Lung (tissue), 12 donors: ENCODE data around the gene SCN5A. TPM values are rescaled to one million over a fixed set of nuclear protein-coding genes. Genes with fewer than 3 reads are reported as not detected.

Experiments used
- ATAC-seq: fragments of 200-7000 bp; cut with Tn5 transposase; one replicate; pipeline ENCODE4 v1.9.1; 2020; ENCODE audit warnings: moderate number of reproducible peaks; ENCODE audit not compliant: insufficient read depth, low FRiP score
- DNase-seq, 3 donors: peaks; one replicate each; pipeline ENCODE4 v3.0.0-alpha.2; 2013 to 2017
- H3K27ac ChIP-seq, 2 donors: one replicate each; pipeline ENCODE4 v1.5.1; 2013; ENCODE audit warnings: mild to moderate bottlenecking in 2 of 2, moderate library complexity in 2 of 2, control low read depth in 1 of 2, inconsistent platforms in 1 of 2, low read depth in 1 of 2, low read length in 1 of 2
- H3K27me3 ChIP-seq, 3 donors: one replicate each; pipeline ENCODE4 v1.5.1; 2013; ENCODE audit warnings: low read length in 2 of 3; ENCODE audit not compliant: control insufficient read depth in 3 of 3, insufficient read depth in 3 of 3
- H3K36me3 ChIP-seq, 4 donors: one replicate each; pipeline ENCODE4 v1.5.1; 2013; ENCODE audit warnings: low read length in 4 of 4, mild to moderate bottlenecking in 1 of 4, moderate library complexity in 1 of 4; ENCODE audit not compliant: control insufficient read depth in 4 of 4, insufficient read depth in 4 of 4
- H3K4me1 ChIP-seq, 5 donors: one replicate each; pipeline ENCODE4 v1.5.1; 2013; ENCODE audit warnings: low read length in 5 of 5, mild to moderate bottlenecking in 2 of 5, moderate library complexity in 1 of 5; ENCODE audit not compliant: control insufficient read depth in 5 of 5, insufficient read depth in 5 of 5
- H3K4me3 ChIP-seq: one replicate; pipeline ENCODE4 v1.5.1; 2013; ENCODE audit warnings: mild to moderate bottlenecking, control low read depth, moderate library complexity
- H3K9ac ChIP-seq, 2 donors: one replicate each; pipeline ENCODE4 v1.5.1; 2013; ENCODE audit warnings: low read length in 2 of 2, control low read depth in 1 of 2; ENCODE audit not compliant: insufficient read depth in 1 of 2
- H3K9me3 ChIP-seq, 4 donors: one replicate each; pipeline ENCODE4 v1.5.1; 2013; ENCODE audit warnings: low read length in 3 of 4, mild to moderate bottlenecking in 1 of 4, moderate library complexity in 1 of 4; ENCODE audit not compliant: control insufficient read depth in 4 of 4, insufficient read depth in 3 of 4
- WGBS, 2 donors: extraction: QIAGEN DNeasy Blood & Tissue Kit; methylation state at CpG; one replicate each; pipeline ENCODE4 v1.1.7; 2013; 5-methylcytosine and 5-hydroxymethylcytosine counted together
- polyA plus RNA-seq, 2 donors: library from polyadenylated mRNA; stranded (reverse); fragments of 200-250 nt; gene quantifications; one replicate each; pipeline ENCODE4 v1.2.1, GENCODE V29; 2013
- total RNA-seq, 2 donors: library from RNA; depleted of rRNA in 1 of 2; stranded (reverse); fragments of >200 nt in 1 of 2; gene quantifications; one replicate each; pipeline ENCODE4 v1.2.1, GENCODE V29; 2014 to 2021
- TF ChIP-seq, protein P1 (sequence below): IDR thresholded peaks from 2 replicates; pipeline ENCODE4 v1.5.1; 2012; ENCODE audit warnings: mild to moderate bottlenecking; ENCODE audit errors: control extremely low read depth, extremely low read depth
- donor health status: control.
- donor health status: control.
- donor health status: Bipolar disorder and iron deficiency.
- donor health status: healthy.
- donor health status: DM: yes; HTN: yes; CAD: no.

SCN5A gene
- total and polyA plus RNA-seq, 4 donors, result 0.02 to 2.5 (median 0.37) TPM

DNA sequence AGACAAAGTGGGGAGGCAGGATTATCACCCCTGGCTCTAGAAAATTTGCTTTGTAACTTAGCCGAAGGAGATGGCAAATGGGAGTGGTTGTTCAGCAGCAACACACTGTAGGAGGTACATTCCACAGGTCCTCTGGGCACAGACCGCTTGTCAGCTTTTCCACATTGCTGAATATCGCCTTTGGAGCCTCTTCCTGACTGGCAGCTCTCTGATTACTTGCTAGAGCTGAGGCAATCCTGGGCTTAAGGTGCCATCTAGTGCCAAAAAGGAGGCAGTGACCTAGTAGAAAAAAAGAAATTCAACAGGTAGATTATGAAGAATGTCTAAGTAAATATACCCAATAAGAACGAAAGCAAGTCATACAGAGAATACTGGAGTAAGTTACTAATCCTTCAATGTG, 13.1 kb upstream of the SCN5A start:
- Histone ChIP-seq H3K4me3 (no peak overlapping the region), H3K27me3 (peaks cover 0 to 12% (median 10%) of the 10 kb centered on the region in 3 donors), H3K9ac (no peak overlapping the region), H3K36me3 (no peaks in the 10 kb centered on the region), H3K9me3 (peaks cover 0 to 7% (median 0%) of the 10 kb centered on the region in 4 donors), H3K27ac (no peak overlapping the region), H3K4me1 (no peaks in the 10 kb centered on the region)
- TF ChIP-seq, protein P1, sequence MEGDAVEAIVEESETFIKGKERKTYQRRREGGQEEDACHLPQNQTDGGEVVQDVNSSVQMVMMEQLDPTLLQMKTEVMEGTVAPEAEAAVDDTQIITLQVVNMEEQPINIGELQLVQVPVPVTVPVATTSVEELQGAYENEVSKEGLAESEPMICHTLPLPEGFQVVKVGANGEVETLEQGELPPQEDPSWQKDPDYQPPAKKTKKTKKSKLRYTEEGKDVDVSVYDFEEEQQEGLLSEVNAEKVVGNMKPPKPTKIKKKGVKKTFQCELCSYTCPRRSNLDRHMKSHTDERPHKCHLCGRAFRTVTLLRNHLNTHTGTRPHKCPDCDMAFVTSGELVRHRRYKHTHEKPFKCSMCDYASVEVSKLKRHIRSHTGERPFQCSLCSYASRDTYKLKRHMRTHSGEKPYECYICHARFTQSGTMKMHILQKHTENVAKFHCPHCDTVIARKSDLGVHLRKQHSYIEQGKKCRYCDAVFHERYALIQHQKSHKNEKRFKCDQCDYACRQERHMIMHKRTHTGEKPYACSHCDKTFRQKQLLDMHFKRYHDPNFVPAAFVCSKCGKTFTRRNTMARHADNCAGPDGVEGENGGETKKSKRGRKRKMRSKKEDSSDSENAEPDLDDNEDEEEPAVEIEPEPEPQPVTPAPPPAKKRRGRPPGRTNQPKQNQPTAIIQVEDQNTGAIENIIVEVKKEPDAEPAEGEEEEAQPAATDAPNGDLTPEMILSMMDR, result no peak
- DNase-seq (no peak), ATAC-seq (no peak)
- 50 to 75% methylated on average over 4 of the region's 4 CpGs for WGBS, 2 donors

GRCh38 chr3:38658841-38659240, 9.4 kb upstream of the SCN5A start:
- Histone ChIP-seq H3K36me3 (no peaks in the 10 kb centered on the region), H3K4me1 (no peaks in the 10 kb centered on the region), H3K27ac (no peak overlapping the region), H3K9ac (no peak overlapping the region), H3K4me3 (no peak overlapping the region), H3K27me3 (peaks cover 2 to 20% (median 17%) of the 10 kb centered on the region in 3 donors), H3K9me3 (peaks cover 0 to 7% (median 0%) of the 10 kb centered on the region in 4 donors)
- ATAC-seq, result no peak
- WGBS, 2 donors, result 22 to 34% methylated on average over 9 of the region's 9 CpGs
- no peak for DNase-seq
- TF ChIP-seq, protein P1, result no peak

- no peaks in the 10 kb centered on the region for H3K4me1 ChIP-seq
- H3K9me3 ChIP-seq, result peaks cover 0 to 4% (median 0%) of the 10 kb centered on the region in 4 donors
- DNase-seq, result no peak
- H3K27me3 ChIP-seq, result peaks cover 10 to 21% (median 20%) of the 10 kb centered on the region in 3 donors
- no peak overlapping the region for H3K4me3 ChIP-seq
- TF ChIP-seq, protein P1, result no peak
- H3K27ac ChIP-seq, result no peak overlapping the region
- ATAC-seq, result no peak
- no peaks in the 10 kb centered on the region for H3K36me3 ChIP-seq
- WGBS, 2 donors, result 53 to 72% methylated on average over 5 of the region's 5 CpGs
- no peak overlapping the region for H3K9ac ChIP-seq
These were observed 7.9 kb upstream of the SCN5A start for GRCh38 chr3:38657369-38657768.

GRCh38 chr3:38655708-38656300, 6.3 kb upstream of the SCN5A start:
- H3K4me1 ChIP-seq, result peaks cover 0 to 2% (median 0%) of the 10 kb centered on the region in 5 donors
- H3K4me3 ChIP-seq, result no peak overlapping the region
- H3K36me3 ChIP-seq, result no peaks in the 10 kb centered on the region
- peaks cover 10 to 28% (median 20%) of the 10 kb centered on the region in 3 donors for H3K27me3 ChIP-seq
- 14 to 15% methylated on average over 7 of the region's 7 CpGs for WGBS, 2 donors
- TF ChIP-seq, protein P1, result no peak
- no peak overlapping the region for H3K9ac ChIP-seq
- ATAC-seq, result no peak
- no peaks in the 10 kb centered on the region for H3K9me3 ChIP-seq
- H3K27ac ChIP-seq, result no peak overlapping the region
- peak in 2 of 3 donors; percentile 58 to 66 for DNase-seq
